Chondrocyte (in vitro differentiated cells): ENCODE measurements around the gene ADAMTSL4. TPM values are rescaled to one million over a fixed set of nuclear protein-coding genes. Genes with fewer than 3 reads are reported as not detected.
"Not testable (repeated sequence)": the region's sequence is repeated elsewhere in the genome, so short reads cannot be mapped to it uniquely, and the experiment has no call there.

Experiments used
- DNase-seq: peaks from one replicate; pipeline ENCODE4 v3.0.0; 2021; ENCODE audit warnings: mixed read lengths, low spot score
- H3K27ac Mint-ChIP-seq: one replicate; pipeline ENCODE4 v1.8.0; 2021; ENCODE audit warnings: mild to moderate bottlenecking, moderate library complexity, mixed read lengths; ENCODE audit not compliant: unreplicated experiment
- H3K27me3 Mint-ChIP-seq: 2 replicates; pipeline ENCODE4 v1.8.0; 2021; ENCODE audit warnings: low read depth, mixed read lengths
- H3K36me3 Mint-ChIP-seq: 2 replicates; pipeline ENCODE4 v1.8.0; 2021; ENCODE audit warnings: low read depth, mixed read lengths
- H3K4me1 Mint-ChIP-seq: 2 replicates; pipeline ENCODE4 v1.8.0; 2021; ENCODE audit warnings: low read depth, mild to moderate bottlenecking, mixed read lengths
- H3K4me3 Mint-ChIP-seq: one replicate; pipeline ENCODE4 v1.8.0; 2021; ENCODE audit warnings: mild to moderate bottlenecking, moderate library complexity, mixed read lengths; ENCODE audit not compliant: unreplicated experiment
- H3K9me3 Mint-ChIP-seq: 2 replicates; pipeline ENCODE4 v1.8.0; 2021; ENCODE audit warnings: low read depth, mixed read lengths
- total RNA-seq: library from RNA; stranded (reverse); gene quantifications from 3 replicates; pipeline ENCODE4 v1.2.1, GENCODE V29; 2021
- TF ChIP-seq, protein P1 (sequence below): fragments of 200-600 bp; sonication (generic); IDR thresholded peaks from 2 replicates; pipeline ENCODE4 v1.5.0; 2021; ENCODE audit warnings: antibody characterized with exemption, mild to moderate bottlenecking, moderate library complexity

Gene ADAMTSL4
- total RNA-seq, 1 donor from 2014 or later: 5.7 TPM

DNA sequence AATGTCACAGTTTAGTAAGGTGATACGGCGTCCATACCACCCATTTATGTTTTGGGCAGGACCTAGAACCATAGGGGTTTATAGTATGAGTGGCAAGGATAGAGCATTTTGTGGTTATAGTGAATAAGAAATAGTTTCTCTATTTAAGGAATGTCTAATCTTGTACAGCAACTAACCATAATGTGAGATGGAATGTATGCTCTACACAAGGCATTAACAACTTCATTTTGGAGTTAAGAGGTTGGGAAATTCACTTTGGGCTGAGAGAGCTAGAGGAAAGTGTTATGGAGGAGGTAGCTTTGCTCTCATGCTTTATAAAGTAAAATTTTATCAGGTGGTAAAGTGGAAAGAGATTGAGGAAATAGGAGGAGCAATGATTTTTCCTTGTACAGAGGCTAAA, 33.2 kb downstream of the ADAMTSL4 start:
- no peak for DNase-seq
- Mint-ChIP-seq H3K9me3 (no peaks in the 10 kb centered on the region), H3K4me3 (no peak overlapping the region), H3K36me3 (peaks cover 17% of the 10 kb centered on the region), H3K27me3 (no peaks in the 10 kb centered on the region), H3K4me1 (peaks cover 17% of the 10 kb centered on the region), H3K27ac (peak overlapping the region; percentile 23)
- TF ChIP-seq, protein P1, sequence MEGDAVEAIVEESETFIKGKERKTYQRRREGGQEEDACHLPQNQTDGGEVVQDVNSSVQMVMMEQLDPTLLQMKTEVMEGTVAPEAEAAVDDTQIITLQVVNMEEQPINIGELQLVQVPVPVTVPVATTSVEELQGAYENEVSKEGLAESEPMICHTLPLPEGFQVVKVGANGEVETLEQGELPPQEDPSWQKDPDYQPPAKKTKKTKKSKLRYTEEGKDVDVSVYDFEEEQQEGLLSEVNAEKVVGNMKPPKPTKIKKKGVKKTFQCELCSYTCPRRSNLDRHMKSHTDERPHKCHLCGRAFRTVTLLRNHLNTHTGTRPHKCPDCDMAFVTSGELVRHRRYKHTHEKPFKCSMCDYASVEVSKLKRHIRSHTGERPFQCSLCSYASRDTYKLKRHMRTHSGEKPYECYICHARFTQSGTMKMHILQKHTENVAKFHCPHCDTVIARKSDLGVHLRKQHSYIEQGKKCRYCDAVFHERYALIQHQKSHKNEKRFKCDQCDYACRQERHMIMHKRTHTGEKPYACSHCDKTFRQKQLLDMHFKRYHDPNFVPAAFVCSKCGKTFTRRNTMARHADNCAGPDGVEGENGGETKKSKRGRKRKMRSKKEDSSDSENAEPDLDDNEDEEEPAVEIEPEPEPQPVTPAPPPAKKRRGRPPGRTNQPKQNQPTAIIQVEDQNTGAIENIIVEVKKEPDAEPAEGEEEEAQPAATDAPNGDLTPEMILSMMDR: no peak

DNA sequence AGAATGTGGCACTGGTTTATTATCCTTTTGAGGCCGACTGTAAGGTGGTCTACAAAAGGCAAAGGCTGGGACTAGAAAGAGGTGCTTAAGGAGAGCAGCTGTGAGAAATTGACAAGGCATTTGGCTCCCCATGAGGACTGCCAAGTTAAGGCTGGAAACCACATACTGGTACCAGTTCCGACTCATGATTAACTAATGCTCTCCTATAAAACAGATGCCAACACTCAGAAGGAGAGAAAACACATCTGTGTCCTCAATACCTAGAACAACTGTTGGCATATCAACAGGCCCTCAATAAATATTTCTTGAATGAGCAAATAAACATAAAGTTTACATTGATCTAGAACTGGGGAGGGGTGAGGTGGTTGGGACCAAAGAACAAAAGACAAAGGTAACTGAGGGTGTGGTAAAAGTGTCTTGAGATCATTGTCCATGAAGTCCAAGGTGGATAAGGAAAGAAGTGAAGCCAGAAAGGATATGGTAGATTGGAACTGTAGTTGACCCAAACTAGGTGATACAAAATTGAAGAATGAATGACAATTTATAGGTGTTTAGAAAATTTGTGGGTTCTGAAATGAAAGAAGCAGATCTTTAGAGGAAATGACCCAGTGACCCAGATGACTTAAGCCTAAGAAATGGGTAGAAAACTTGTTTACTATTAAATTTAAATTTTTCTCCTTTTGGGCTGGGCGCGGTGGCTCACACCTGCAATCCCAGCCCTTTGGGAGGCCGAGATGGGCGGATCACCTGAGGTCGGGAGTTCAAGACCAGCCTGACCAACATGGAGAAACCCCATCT, 47.1 kb downstream of the ADAMTSL4 start:
- H3K27me3 Mint-ChIP-seq: no peaks in the 10 kb centered on the region
- H3K4me3 Mint-ChIP-seq: no peak overlapping the region
- TF ChIP-seq, protein P1: no peak
- H3K27ac Mint-ChIP-seq: no peak overlapping the region
- H3K9me3 Mint-ChIP-seq: no peaks in the 10 kb centered on the region
- no peak for DNase-seq
- H3K36me3 Mint-ChIP-seq: no peaks in the 10 kb centered on the region
- no peaks in the 10 kb centered on the region for H3K4me1 Mint-ChIP-seq

DNA sequence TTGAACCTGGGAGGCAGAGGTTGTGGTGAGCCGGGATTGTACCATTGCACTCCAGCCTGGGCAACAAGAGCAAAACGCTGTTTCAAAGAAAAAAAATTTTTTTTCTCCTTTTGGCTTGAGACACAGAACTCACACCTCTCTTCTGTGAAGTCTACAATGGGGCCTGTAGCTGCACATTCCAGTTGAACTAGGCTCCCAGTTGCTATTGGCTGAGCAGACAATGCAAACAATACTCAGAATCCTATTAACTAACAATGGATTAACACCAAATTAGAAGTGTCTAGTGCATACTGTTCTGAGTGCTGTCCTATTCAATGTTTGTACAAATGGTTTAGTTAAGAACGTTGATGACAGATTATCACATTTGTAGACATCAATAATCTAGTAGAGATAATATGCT, 47.8 kb downstream of the ADAMTSL4 start:
- TF ChIP-seq, protein P1: no peak
- Mint-ChIP-seq H3K27ac (no peak overlapping the region), H3K36me3 (no peaks in the 10 kb centered on the region), H3K27me3 (no peaks in the 10 kb centered on the region), H3K9me3 (no peaks in the 10 kb centered on the region), H3K4me1 (no peaks in the 10 kb centered on the region), H3K4me3 (no peak overlapping the region)
- DNase-seq: no peak

DNA sequence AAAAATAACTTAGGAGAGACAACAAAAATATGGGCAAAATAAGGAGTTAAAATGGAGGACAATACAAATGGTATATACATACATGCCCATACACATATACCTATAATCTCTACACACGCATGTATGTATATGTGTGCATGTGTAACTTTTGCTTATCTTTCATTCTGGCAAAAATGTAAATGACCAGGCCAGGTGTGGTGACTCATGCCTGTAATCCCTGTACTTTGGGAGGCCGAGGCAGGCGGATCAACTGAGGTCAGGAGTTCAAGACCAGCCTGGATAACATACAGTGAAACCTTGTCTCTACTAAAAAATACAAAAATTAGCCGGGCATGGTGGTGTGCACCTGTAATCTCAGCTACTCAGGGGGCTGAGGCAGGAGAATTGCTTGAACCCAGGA, 49.1 kb downstream of the ADAMTSL4 start:
- not testable (repeated sequence) for H3K4me3 Mint-ChIP-seq, H3K36me3 Mint-ChIP-seq, H3K9me3 Mint-ChIP-seq, DNase-seq, H3K27me3 Mint-ChIP-seq, H3K4me1 Mint-ChIP-seq, H3K27ac Mint-ChIP-seq

DNA sequence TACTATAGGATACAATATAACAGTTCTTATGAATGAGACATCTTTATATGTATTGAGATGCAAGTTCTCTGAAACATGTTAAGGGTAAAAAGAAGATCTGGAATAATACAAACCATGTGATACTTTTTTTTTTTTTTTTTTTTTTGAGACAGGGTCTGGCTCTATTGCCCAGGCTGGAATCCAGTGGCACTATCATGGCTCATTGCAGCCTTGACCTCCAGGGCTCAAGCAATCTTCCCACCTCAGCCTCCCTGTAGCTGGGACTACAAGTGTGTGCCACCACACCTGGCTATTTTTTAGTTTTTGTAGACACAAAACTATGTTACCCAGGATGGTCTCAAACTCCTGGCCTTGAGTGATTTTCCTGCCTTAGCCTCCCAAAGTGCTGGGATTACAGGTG, 52.3 kb downstream of the ADAMTSL4 start:
- peaks cover 15% of the 10 kb centered on the region for H3K4me1 Mint-ChIP-seq
- DNase-seq: no peak
- no peak overlapping the region for H3K27ac Mint-ChIP-seq
- no peak overlapping the region for H3K4me3 Mint-ChIP-seq
- no peaks in the 10 kb centered on the region for H3K9me3 Mint-ChIP-seq
- H3K27me3 Mint-ChIP-seq: no peaks in the 10 kb centered on the region
- no peaks in the 10 kb centered on the region for H3K36me3 Mint-ChIP-seq
- TF ChIP-seq, protein P1: no peak

DNA sequence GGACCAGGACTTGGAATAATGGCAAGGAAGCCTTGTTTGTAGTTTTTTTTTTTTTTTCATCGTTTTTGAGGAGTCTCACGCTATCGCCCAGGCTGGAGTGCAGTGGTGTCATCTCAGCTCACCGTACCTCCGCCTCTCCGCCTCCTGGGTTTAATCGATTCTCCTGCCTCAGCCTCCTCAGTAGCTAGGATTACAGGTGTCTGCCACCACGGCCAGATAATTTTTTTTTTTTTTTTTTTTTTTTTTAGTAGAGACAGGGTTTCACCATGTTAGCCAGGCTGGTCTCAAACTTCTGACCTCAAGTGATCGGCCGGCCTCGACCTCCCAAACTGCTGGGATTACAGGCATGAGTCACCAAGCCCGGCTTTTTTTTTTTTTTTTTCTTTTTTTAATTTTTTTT, 53.2 kb downstream of the ADAMTSL4 start:
- H3K36me3 Mint-ChIP-seq, H3K9me3 Mint-ChIP-seq, H3K27me3 Mint-ChIP-seq, DNase-seq, H3K4me3 Mint-ChIP-seq, H3K27ac Mint-ChIP-seq: not testable (repeated sequence)
- peaks cover 16% of the 10 kb centered on the region for H3K4me1 Mint-ChIP-seq
